Pancreas (tissue), 10 donors: ENCODE results near the gene CCDC116. TPM values are rescaled to one million over a fixed set of nuclear protein-coding genes. Genes with fewer than 3 reads are reported as not detected.

ENCODE experiments used
- ATAC-seq, 4 donors: fragments of 200-7000 bp; cut with Tn5 transposase; one replicate each; pipeline versions ENCODE4 v1.8.0 to v1.9.1; 2020; ENCODE audit warnings: mild to moderate bottlenecking in 4 of 4, moderate library complexity in 4 of 4
- DNase-seq, 6 donors: peaks; one replicate each; pipeline ENCODE4 v3.0.0-alpha.2; 2020
- FAIRE-seq: peaks from 2 replicates; lab custom pipeline; 2012; peaks lifted over from hg19 to GRCh38; lab: Jason Lieb, UNC
- H3K27ac ChIP-seq, 4 donors: fragments of 200-600 bp; sonication (generic); 1 replicate in 3 of 4; 2 replicates in 1 of 4; pipeline versions ENCODE4 v1.5.0 to v1.8.0; 2020
- H3K27me3 ChIP-seq, 4 donors: fragments of 200-600 bp; one replicate each; pipeline ENCODE4 v1.8.0; 2021
- H3K36me3 ChIP-seq, 3 donors: fragments of 200-600 bp; sonication (generic) in 1 of 3; one replicate each; pipeline versions ENCODE4 v1.5.0 to v1.8.0; 2020 to 2021
- H3K4me1 ChIP-seq, 3 donors: fragments of 200-600 bp; one replicate each; pipeline ENCODE4 v1.8.0; 2021
- H3K4me3 ChIP-seq, 4 donors: fragments of 200-600 bp; sonication (generic) in 2 of 4; one replicate each; pipeline versions ENCODE4 v1.5.0 to v1.8.0; 2020 to 2021
- H3K9me3 ChIP-seq, 4 donors: fragments of 200-600 bp; one replicate each; pipeline ENCODE4 v1.8.0; 2021
- CTCF ChIP-seq, 4 donors: fragments of 200-600 bp; sonication (generic) in 3 of 4; IDR thresholded peaks; one replicate each; pipeline versions ENCODE4 v1.5.0 to v1.8.0; 2021; ENCODE audit warnings: antibody characterized with exemption in 4 of 4
- WGBS, 2 donors: extraction: QIAGEN DNeasy Blood & Tissue Kit; methylation state at CpG; one replicate each; pipeline ENCODE4 v1.1.7; 2013; 5-methylcytosine and 5-hydroxymethylcytosine counted together
- intact Hi-C, 3 donors: fragments of 100-400 bp; cut with DNase I; formaldehyde crosslinking; loops; one replicate each; pipeline versions ENCODE4 v1.11.1 to v1.14.2; 2022
- microRNA-seq, 2 donors: library from miRNA; unstranded; fragments of <30 nt; microRNA quantifications; one replicate each; pipeline versions ENCODE4 to v1.1.0, GENCODE V29; 2019 to 2020
- polyA plus RNA-seq, 2 donors: library from polyadenylated mRNA; stranded (reverse); fragments of 200-250 nt; gene quantifications; one replicate each; pipeline ENCODE4 v1.2.3, GENCODE V29; 2013
- total RNA-seq, 6 donors: library from RNA; stranded (reverse); fragmentation: NEBNext Ultra II Directional in 4 of 6; extraction: Animal tissue kit (Norgen Biotek cat#: 25700) in 4 of 6; gene quantifications; one replicate each; pipeline versions ENCODE4 v1.2.1 to v1.2.4, GENCODE V29; 2021 to 2023
- donor health status: healthy with polysubstance abuse.
- donor health status: DM: no; HTN: no; CAD: no; lungs with moderate emphysema.
- donor health status: DM: no; HTN: no; CAD: no.
- donor health status: control.
- donor health status: control.
- donor health status: Bipolar disorder and iron deficiency.
- donor health status: DM: yes; HTN: yes; CAD: no.
- donor health status: DM: no; HTN: no; CAD: no.
- donor health status: DM: no; HTN: no; CAD: no.
- donor health status: DM: yes; HTN: yes; CAD: no.

Gene CCDC116
- total and polyA plus RNA-seq, 8 donors, result 0.12 to 1.3 (median 0.34) TPM; not detected in 1

- TF ChIP-seq CTCF (IDR thresholded peaks at IDR 0.05), result no peak
- Histone ChIP-seq H3K27me3 (no peaks in the 10 kb centered on the region), H3K4me3 (no peak overlapping the region), H3K9me3 (no peaks in the 10 kb centered on the region), H3K36me3 (peaks cover 0 to 13% (median 0%) of the 10 kb centered on the region in 3 donors), H3K4me1 (peaks cover 29 to 33% (median 31%) of the 10 kb centered on the region in 3 donors), H3K27ac (no peak overlapping the region)
- no peak for FAIRE-seq
- DNase-seq, result no peak
- ATAC-seq, result no peak
- 85 to 92% methylated on average over 19 of the region's 19 CpGs for WGBS, 2 donors
- intact Hi-C loops, result no loop called here
Measured at GRCh38 chr22:21684492-21685163, 52.1 kb downstream of the CCDC116 start.

- no peak overlapping the region for H3K27ac ChIP-seq
- peaks cover 29 to 33% (median 31%) of the 10 kb centered on the region in 3 donors for H3K4me1 ChIP-seq
- H3K9me3 ChIP-seq, result no peaks in the 10 kb centered on the region
- no peak overlapping the region for H3K4me3 ChIP-seq
- WGBS, 2 donors, result 68 to 69% methylated on average over 7 to 8 of the region's 8 CpGs
- DNase-seq, result no peak
- H3K27me3 ChIP-seq, result no peaks in the 10 kb centered on the region
- intact Hi-C loops, result no loop called here
- no peak for ATAC-seq
- no peak for FAIRE-seq
- no peak for TF ChIP-seq CTCF (IDR thresholded peaks at IDR 0.05)
- H3K36me3 ChIP-seq, result peaks cover 0 to 13% (median 0%) of the 10 kb centered on the region in 3 donors
Measured at GRCh38 chr22:21685164-21685513, 52.6 kb downstream of the CCDC116 start.

- peak overlapping the region; percentile 67 to 84 (median 74) for H3K27ac ChIP-seq
Measured at GRCh38 chr22:21686193-21686608, 53.6 kb downstream of the CCDC116 start.

More at GRCh38 chr22:21686193-21686608, 53.6 kb downstream of the CCDC116 start:
- intact Hi-C loops, result no loop called here
- no peaks in the 10 kb centered on the region for H3K9me3 ChIP-seq
- FAIRE-seq (no peak), DNase-seq (peak in 1 of 6 donors; percentile 56), ATAC-seq (no peak)
- H3K4me3 ChIP-seq, result no peak overlapping the region
- TF ChIP-seq CTCF (IDR thresholded peaks at IDR 0.05), result no peak
- no peaks in the 10 kb centered on the region for H3K27me3 ChIP-seq
- peaks cover 29 to 33% (median 31%) of the 10 kb centered on the region in 3 donors for H3K4me1 ChIP-seq
- peaks cover 0 to 11% (median under 1%) of the 10 kb centered on the region in 3 donors for H3K36me3 ChIP-seq
- 86 to 90% methylated on average over 6 to 8 of the region's 8 CpGs for WGBS, 2 donors

Small RNA genes within 50 kb of the gene (microRNA-seq; reads per million reads assigned to microRNA genes)
- gene MIR130B, result 3,641 to 5,150 reads per million in 2 donors
- 10.9 to 35.5 reads per million in 2 donors for gene MIR301B

Other genes with a start within 250 kb of the CCDC116 start
- under 1 TPM in 2 of 6 donors, not detected in 4; 0.14 to 0.22 TPM for gene RIMBP3B, start 249.0 kb upstream of the CCDC116 start, total RNA-seq
- gene RIMBP3B, start 249.0 kb upstream of the CCDC116 start, polyA plus RNA-seq, result under 1 TPM in 1 of 2 donors, not detected in 1; 0.05 TPM
- 1 to 10 TPM; 1.8 to 2.7 (median 2.2) TPM for gene HIC2, start 215.4 kb upstream of the CCDC116 start, total RNA-seq
- gene HIC2, start 215.4 kb upstream of the CCDC116 start, polyA plus RNA-seq, result 1 to 10 TPM; 1.5 to 1.9 TPM
- gene TMEM191C, start 165.4 kb upstream of the CCDC116 start, total RNA-seq, result under 1 TPM in 5 of 6 donors, not detected in 1; 0.20 to 0.55 (median 0.51) TPM
- gene TMEM191C, start 165.4 kb upstream of the CCDC116 start, polyA plus RNA-seq, result 1 to 10 TPM in 1 of 2 donors, under 1 TPM in 1; 0.68 to 1.8 TPM
- under 1 TPM in 5 of 6 donors, not detected in 1; 0.09 to 0.47 (median 0.19) TPM for gene RIMBP3C, start 81.3 kb upstream of the CCDC116 start, total RNA-seq
- gene RIMBP3C, start 81.3 kb upstream of the CCDC116 start, polyA plus RNA-seq, result under 1 TPM in 1 of 2 donors, not detected in 1; 0.12 TPM
- gene UBE2L3, start 65.0 kb upstream of the CCDC116 start, total RNA-seq, result 10 to 100 TPM; 10.9 to 23.5 (median 14.8) TPM
- 10 to 100 TPM; 22.6 to 24.5 TPM for gene UBE2L3, start 65.0 kb upstream of the CCDC116 start, polyA plus RNA-seq
- gene YDJC, start 2.7 kb upstream of the CCDC116 start, total RNA-seq, result 10 to 100 TPM; 11.2 to 22.5 (median 13.6) TPM
- 10 to 100 TPM; 23.8 to 25.1 TPM for gene YDJC, start 2.7 kb upstream of the CCDC116 start, polyA plus RNA-seq
- gene SDF2L1, start 9.5 kb downstream of the CCDC116 start, total RNA-seq, result 10 to 100 TPM; 24.0 to 49.2 (median 33.4) TPM
- 10 to 100 TPM; 33.1 to 47.7 TPM for gene SDF2L1, start 9.5 kb downstream of the CCDC116 start, polyA plus RNA-seq
- 10 to 100 TPM; 21.1 to 33.5 (median 27.7) TPM for gene PPIL2, start 33.3 kb downstream of the CCDC116 start, total RNA-seq
- gene PPIL2, start 33.3 kb downstream of the CCDC116 start, polyA plus RNA-seq, result 10 to 100 TPM; 54.2 to 57.0 TPM
- 1 to 10 TPM; 2.0 to 7.2 (median 2.7) TPM for gene YPEL1, start 103.0 kb downstream of the CCDC116 start, total RNA-seq
- 1 to 10 TPM; 2.4 to 3.1 TPM for gene YPEL1, start 103.0 kb downstream of the CCDC116 start, polyA plus RNA-seq
- 10 to 100 TPM; 50.6 to 85.7 (median 69.7) TPM for gene MAPK1, start 234.9 kb downstream of the CCDC116 start, total RNA-seq
- gene MAPK1, start 234.9 kb downstream of the CCDC116 start, polyA plus RNA-seq, result 10 to 100 TPM in 1 of 2 donors, 1 to 10 TPM in 1; 7.0 to 10.9 TPM